ENCODE results near the gene SLC44A5. TPM values are rescaled to one million over a fixed set of nuclear protein-coding genes. Genes with fewer than 3 reads are reported as not detected.
"Not testable (repeated sequence)": the region's sequence is repeated elsewhere in the genome, so short reads cannot be mapped to it uniquely, and the experiment has no call there.

The SLC44A5 gene
- 0.11 TPM in 1 of 2 replicates, not detected in the other for total RNA-seq (2014; rRNA removed)
- polyA plus RNA-seq (2012) = not detected

DNA sequence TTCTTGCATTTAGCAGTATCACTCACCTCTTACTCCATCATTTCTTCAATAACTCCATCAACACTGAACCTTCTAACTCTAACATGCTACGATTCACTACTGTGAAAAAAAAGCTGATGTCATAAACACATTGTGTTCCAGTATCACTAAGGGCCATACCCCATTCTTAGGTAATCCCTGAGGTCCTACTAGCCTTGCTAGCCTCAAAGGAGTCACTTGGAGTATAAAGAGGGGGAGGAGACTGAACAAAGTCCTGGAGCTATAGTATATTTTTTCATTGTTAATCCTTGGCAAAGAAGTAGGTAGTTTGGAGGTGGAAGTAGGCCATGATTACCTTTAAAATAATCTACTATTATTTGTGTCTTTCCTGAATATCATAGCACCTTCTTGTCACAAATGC is at the start of gene SLC44A5:
Gene SLC44A5, minus strand, starts transcription at position 101 of the 400 bp plus-strand sequence. CDS start 69,667 bp downstream, outside the sequence.
- DNase-seq (ENCODE audit: low read depth) = no peak

DNA sequence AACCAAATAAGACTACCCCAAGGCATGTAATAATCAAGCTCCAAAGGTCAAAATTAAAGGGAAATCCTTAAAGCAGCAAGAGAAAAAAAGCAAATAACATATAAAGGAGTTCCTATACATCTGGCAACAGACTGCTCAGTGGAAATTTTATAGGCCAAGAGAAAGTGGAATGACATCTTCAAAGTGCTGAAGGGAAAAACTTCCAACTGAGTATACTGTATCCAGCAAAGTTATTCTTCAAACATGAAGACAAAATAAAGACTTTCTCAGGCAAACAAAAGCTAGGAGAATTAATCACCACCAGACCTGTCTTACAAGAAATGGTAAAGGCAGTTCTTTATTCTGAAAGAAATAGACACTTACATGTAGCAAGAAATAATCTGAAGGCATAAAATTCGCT is 45.0 kb upstream of the SLC44A5 start:
- no peak for DNase-seq (ENCODE audit: low read depth)

DNA sequence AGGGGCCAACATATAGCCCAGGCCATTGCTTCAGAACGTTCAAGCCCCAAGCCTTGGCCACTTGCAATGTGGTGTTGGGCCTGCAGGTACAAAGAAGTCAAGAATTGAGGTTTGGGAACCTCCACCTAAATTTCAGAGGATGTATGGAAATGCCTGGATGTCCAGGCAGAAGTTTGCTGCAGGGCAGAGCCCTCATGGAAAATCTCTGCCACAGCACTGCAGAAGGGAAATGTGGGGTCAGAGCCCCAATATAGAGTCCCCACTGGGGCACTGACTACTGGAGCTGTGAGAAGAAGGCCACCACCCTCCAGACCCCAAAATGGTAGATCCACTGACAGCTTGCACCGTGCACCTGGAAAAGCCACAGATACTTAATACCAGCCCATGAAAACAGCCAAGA is 36.3 kb upstream of the SLC44A5 start:
- not testable (repeated sequence) for DNase-seq (ENCODE audit: low read depth)

DNA sequence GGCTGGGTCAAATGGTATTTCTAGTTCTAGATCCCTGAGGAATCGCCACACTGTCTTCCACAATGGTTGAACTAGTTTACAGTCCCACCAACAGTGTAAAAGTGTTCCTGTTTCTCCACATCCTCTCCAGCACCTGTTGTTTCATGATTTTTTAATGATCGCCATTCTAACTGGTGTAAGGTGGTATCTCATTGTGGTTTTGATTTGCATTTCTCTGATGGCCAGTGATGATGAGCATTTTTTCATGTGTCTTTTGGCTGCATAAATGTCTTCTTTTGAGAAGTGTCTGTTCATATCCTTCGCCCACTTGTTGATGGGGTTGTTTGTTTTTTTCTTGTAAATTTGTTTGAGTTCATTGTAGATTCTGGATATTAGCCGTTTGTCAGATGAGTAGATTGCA is 34.2 kb upstream of the SLC44A5 start:
- DNase-seq (ENCODE audit: low read depth) = not testable (repeated sequence)

DNA sequence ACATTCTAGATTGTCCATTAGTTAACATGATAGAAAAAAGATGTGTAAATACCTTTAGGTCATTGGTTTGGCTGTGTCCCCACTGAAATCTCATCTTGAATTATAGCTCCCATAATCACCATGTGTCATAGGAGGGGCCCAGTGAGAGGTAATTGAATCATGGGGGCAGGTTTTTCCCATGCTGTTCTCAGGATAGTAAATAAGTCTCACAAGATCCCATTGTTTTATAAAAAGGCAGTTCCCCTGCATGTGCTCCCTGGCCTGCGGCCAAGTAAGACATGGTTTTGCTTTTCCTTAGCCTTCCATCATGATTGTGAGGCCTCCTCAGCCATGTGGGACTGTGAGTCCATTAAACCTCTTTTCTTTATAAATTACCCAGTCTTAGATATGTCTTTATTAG is 32.5 kb upstream of the SLC44A5 start:
- DNase-seq (ENCODE audit: low read depth) = no peak

DNA sequence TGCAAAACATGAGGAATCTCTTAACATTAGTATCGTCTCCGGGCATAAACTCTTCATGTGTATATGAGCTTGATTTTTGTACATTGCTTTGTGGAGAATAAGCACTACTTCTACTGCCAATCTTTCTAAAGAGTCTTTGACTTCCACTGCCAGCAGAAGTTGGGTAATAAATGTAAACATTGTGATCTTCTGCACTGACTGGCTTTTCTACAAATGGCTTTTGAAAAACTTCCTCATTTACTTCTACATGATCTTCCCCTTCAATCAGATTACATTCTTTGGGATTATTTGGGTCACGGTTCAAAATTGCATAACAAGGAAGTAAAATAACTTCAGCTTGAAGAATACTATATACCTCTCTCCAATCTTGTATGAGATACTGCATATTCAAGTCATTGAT is 30.4 kb upstream of the SLC44A5 start:
- no peak for DNase-seq (ENCODE audit: low read depth)

DNA sequence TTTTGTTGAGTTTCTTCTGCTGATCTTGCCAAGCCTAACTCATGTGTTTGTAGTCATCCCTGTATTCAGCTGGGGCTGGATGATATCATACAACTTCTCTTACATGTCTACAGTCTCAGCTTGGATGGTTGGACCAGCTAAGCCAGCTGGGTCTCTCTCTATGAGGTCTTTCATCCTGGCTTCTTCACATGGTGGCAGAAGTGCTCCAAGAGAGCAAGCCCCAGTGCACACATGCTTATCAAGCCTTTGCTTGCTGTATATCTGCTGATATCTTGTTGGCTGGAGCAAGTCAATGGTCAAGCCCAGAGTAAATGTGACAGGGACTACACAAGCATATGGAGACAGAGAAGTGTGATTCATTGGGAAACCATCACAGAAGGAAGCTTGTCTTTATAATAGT is 29.2 kb upstream of the SLC44A5 start:
- DNase-seq (ENCODE audit: low read depth) = no peak

DNA sequence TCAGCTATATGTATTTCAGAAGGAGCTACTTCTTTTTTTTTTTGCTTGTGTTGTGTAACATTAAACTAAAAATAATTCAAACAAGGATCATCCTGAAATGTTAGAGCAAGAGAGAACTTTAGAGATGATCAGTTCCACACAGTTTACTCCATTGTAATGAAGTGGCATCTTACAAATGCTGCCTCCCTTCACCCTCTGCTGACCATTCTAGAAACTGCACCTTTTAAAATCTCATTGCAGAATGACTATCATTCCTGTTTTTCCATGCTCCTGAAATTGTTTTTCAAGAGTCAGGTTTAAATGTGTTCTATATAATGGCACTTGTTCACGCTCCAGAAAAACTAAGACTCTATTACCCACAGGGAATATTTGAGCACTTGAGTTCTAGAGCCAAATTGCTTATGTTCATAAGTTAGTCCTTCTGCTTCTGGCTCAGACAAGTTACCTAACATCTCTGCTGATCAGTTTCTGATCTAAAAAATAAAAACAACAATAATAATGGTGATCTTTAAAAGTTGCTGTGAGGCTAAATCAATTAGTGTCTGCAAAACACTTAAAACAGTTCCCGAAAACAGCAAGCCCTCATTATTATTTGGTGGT is 21.5 kb upstream of the SLC44A5 start:
- DNase-seq (ENCODE audit: low read depth) = peak; percentile 9

DNA sequence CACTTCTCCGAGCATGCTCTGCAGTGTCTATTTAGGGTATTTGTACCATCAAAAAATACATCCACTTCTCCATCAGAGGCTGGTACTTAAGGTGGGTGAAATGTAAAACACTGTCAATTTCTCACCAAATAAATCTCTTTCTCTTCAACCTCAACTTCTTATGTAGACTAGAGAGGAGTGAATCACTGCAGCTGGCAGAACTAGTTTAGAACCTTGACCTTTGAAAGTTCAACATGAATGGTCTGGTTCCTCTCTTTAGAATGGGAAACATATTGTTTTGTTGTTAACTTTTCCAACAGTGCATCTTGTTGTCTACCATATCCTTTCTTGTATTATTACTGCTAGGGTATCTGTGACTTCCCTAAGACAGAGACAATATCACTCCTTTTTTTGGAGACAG is 20.1 kb upstream of the SLC44A5 start:
- DNase-seq (ENCODE audit: low read depth) = no peak

DNA sequence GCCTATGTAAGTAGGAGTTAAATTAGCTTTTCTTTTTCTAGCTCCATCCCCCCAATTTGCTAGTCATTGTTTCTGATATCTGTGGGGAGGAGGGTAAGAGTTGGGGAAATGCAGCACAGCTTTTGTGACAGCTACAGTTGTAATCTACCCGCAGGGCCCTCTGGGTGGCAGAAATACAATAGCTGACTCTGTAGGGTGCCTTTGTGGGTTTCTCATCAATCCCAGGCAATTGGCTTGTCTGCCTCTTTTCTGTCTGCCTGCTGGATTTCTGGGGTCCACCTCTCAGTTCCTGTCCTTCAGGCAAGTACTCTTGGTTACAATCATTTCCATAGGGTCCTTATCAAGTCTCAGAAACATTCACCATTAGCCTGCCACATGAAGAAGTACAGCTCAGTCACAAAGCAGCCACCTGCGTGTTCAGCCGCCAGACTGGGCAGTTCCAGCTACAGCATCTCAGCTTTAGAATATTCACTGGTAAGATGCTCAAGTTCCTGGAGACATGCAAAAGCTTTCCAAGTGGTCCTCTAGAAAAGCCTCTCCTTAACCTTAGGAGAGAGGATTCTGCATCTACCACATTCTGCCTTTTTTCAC is 19.2 kb upstream of the SLC44A5 start:
- no peak for DNase-seq (ENCODE audit: low read depth)

DNA sequence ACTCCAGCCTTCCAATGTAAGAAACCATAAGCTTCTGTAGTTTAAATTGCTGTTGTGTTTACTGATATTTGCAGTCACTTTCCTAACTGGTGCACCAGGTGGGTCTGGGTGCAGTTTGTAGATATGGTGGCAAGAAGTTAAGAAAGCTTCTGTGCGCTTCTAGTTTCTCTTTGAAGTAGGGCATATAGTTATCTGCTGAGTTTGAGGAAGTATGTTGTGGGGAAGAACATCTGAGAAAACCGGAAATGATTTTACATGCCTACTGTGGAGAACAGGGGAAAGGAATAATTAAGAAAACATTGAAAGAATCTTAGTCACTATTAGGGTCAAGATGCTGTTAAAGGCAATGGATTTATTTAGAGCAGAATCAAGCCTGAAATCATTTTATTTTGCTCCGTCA is 14.9 kb upstream of the SLC44A5 start:
- no peak for DNase-seq (ENCODE audit: low read depth)

DNA sequence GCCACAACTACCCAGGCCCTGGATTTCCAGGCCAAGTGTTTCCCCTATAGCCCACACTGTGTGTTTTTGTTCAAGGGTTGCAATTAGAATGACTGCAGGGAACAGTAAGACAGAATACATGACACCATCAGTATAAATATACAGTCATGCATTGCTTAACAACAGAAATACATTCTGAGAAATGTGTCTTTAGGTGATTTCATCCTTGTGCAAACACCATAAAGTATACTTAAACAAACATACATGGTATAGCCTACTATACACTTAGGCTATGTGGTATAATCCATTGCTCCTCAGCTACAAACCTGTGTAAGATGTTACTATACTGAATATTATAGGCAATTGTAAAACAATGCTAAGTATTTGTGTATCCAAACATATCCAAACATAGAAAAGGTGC is 7.5 kb upstream of the SLC44A5 start:
- DNase-seq (ENCODE audit: low read depth) = no peak

DNA sequence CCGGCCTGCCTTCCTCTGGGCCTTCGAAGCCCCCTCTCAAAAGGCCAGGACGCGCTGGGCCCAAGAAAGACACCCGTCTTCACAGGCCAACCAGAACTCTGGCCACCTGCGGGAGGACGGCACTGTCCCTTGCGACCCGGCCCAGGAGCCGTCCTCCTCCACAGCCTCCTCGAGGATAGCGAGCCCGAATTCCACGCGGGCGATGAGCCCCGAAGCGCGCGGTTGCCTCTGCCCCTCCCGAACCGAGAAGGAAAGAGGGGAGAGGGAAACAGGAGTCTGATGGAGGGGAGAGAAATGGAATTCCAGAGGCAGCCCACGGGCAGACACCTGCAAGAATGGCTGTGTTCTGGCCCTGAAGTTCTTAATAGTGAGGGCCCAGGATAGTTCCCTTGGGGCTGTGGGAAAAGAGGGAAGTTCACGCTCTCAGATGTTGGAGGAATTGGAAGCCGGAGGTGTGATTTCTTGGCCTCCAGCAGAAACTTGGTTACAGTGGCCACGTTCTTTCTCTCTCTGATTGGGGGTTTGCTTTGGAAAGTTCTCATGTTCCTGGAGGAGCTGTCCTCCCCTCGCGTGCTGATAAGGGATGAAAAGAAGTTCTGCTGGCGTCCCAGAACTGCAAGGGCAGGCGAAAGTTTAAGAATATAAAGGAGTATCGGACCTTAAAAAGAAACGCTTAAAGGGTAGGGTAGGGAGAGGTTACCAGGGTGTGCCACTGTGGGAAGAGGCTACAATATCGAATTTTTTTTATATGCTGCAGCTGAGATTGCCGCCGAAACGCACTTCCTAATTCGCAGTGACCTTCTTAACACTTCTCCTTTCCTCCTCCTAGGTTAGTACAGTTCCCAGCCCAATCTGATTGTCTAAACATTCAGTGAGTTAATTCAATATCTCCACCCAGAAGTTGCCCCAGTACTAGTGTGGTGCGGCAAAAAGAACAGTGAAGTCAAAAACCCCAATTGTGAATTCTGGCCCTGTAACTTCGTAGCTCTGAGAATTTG is 5.8 kb upstream of the SLC44A5 start:
- DNase-seq (ENCODE audit: low read depth) = no peak

DNA sequence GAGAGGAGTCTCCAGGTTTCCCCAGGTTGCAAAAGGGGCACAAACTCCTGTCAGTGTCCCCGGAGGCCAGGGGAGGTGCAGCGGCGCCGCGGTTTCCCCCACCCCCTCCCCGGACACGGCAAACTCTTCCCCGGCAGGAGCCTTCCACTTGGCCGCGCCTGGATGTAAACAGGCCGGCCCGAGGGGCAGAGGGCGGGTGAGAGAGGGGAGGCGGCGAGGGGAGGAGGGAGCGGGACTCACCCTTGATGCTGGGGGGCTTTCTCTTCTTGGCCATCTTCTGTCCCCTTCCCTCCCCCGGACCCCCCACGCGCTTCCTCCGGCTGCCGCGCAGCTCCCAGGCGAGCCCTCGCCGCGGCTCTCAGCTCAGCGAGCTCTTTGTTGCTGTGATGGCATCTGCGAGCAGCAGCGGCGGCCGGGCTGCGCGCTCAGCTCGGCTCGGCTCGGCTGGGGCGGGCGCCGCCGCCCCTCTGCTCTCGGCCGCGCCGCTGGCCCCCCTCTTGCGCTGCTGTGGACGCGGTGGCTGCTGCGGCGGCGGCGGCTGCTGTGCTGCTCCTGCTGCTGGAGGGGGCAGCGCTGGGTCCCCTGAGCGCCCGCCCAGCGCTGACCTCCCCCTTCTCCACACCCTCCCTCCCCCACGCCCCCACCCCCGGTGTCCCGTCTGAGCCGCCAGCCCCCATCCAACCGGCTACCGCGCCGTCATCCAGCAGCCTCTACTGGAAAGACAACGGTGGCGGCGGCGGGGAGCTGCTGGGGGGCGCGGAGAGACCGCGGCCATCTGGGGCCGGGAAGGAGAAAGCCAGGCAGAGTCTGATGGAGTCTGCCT is 4.9 kb upstream of the SLC44A5 start:
- DNase-seq (ENCODE audit: low read depth) = no peak

DNA sequence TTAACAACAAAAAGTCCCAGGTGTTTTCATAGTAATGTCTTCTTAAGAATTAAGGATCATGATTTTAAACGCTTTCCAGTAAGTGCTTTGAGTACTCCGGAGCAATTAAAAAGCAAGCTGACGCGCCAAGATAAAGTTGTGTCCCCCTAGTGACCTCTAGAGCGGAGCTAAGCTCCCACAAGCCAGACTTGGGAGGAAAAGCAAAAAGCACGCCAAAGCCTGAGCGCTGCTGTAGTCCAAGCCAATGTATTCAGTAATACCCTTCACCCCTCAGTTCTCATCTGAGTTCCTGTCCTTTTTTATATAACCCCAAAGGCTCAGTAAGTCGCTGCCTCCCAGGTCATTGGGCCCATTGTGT is 3.5 kb upstream of the SLC44A5 start:
- no peak for DNase-seq (ENCODE audit: low read depth)

DNA sequence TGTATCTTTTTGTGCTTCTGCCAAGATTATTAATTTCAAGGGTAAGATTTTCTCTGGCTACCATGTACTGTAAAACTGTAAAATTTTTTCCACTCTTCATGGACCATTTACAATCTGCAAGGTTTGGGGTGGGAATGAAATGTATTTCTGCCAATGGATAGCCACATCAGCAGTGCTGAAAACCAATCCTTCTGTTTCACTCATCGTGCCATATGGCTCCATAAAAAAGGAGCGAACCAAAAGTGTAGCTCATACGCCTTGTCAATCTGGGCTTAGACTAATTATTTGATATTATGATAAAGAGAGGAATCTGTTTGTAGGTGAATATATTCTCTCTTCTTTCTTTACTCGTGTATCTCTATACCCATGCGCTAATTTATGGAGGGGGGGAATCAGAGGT is 3.0 kb upstream of the SLC44A5 start:
- DNase-seq (ENCODE audit: low read depth) = no peak

DNA sequence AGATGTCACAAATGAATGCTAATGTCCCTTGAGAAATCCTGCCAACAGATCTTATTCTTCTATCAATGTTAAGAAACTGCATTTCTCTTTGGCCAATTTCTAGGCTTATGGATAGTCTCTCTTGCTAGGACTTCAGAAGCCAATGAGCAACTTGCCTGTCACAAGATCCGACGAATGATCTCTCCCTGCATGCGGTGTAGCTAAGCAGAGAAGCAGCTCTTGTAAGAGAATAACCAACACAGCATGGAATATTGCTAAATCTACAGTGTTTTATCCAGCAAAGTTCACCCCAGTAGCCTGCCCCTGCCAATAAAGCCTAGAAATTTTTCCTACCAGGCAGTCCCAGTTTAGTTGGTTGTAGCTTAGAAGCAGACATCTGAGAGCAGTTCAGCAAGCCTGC is 2.1 kb upstream of the SLC44A5 start:
- no peak for DNase-seq (ENCODE audit: low read depth)

DNA sequence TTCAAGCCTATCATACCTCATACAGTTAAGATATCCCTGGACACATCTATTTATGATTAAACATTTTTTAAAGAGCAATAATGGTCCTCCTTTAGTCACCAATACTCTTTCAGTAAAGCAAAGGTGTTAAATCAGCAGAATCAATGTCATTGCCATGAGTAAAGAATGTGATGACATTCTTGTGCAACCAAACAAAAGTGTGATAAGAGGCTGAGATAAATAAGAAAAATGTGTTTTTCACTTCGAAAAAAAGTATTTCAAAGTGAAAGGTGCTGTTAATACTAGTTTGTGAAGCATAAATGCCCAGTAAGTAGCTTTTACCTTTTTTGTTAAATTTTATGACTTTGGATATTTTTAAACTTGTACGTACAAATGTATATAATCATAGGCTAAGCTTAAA is 8.4 kb downstream of the SLC44A5 start:
- no peak for DNase-seq (ENCODE audit: low read depth)

DNA sequence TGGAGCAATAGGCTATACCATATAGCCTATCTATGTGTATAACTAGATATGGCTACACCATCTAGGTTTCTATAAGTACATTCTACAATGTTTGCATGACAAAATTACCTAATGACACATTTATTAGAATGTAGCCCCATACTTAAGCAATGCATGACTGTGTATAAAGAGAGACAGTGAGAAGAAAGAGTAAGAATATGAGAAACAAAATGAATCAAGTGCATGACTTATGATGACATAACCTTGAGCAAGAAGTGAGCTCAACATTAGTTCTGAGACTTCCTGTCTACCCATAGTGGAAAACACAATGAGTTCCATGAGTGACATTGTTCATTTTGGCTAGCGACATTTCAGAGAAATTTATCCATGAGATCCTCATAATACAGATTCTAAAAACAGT is 10.1 kb downstream of the SLC44A5 start:
- no peak for DNase-seq (ENCODE audit: low read depth)

DNA sequence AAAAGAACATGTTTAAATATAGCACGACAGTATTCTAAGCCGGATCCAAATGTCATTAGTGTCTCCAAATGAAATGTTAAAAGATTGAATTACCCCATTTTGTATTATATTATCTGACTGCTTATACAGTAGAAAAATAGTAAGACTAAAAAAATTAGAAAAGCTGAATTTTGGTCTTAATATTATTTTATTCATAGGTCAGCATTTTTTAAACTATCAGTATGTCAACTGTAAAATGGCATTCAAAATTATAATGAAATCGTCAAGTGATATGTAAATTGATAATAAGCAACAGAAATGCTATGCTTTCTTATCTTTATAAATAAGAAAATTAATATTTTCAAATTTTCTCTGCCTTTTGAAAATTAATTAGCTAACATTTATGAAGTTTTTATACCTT is 16.6 kb downstream of the SLC44A5 start:
- no peak for DNase-seq (ENCODE audit: low read depth)

DNA sequence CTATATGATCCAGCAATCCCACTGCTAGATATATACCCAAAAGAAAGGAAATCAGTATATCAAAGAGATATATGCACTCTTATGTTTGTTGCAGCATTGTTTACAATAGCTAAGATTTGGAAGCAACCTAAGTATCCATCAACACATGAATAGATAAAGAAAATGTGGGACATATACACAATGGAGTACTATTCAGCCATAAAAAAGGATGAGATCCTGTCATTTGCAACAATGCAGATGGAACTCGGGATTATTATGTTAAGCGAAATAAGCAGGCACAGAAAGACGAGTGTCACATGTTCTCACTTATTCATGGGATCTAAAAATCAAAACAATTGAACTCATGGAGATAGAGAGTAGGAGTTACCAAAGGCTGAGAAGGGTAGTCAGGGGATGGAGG is 17.5 kb downstream of the SLC44A5 start:
- DNase-seq (ENCODE audit: low read depth) = not testable (repeated sequence)

DNA sequence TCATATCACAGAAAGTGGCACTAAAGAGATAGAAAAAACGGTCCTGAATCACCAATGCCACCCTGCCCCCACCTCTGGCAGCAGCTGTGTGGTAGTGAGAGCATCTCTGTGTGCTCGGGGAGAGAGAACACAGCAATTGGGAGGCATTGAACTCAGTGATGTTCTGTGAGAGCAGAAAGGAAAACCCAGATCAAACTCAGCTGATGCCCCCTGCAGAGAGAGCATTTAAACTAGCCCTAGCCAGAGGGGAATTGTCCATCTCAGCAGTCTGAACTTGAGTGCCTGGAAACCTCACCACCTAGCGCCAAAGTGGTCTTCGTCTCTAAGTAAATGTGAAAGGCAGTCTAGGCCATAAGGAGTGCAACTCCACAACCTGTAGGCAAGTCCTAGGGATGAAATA is 21.3 kb downstream of the SLC44A5 start:
- DNase-seq (ENCODE audit: low read depth) = no peak

Measured in LHCN-M2 (cell line).